Measurements from ENCODE around the gene MRPL9. TPM values are rescaled to one million over a fixed set of nuclear protein-coding genes. Genes with fewer than 3 reads are reported as not detected.

Gene MRPL9
- total RNA-seq, 3 donors from 2014 or later (not counting 1 experiment from before 2014, with no cell fraction given) = 93.6 to 110 (median 107) TPM

DNA sequence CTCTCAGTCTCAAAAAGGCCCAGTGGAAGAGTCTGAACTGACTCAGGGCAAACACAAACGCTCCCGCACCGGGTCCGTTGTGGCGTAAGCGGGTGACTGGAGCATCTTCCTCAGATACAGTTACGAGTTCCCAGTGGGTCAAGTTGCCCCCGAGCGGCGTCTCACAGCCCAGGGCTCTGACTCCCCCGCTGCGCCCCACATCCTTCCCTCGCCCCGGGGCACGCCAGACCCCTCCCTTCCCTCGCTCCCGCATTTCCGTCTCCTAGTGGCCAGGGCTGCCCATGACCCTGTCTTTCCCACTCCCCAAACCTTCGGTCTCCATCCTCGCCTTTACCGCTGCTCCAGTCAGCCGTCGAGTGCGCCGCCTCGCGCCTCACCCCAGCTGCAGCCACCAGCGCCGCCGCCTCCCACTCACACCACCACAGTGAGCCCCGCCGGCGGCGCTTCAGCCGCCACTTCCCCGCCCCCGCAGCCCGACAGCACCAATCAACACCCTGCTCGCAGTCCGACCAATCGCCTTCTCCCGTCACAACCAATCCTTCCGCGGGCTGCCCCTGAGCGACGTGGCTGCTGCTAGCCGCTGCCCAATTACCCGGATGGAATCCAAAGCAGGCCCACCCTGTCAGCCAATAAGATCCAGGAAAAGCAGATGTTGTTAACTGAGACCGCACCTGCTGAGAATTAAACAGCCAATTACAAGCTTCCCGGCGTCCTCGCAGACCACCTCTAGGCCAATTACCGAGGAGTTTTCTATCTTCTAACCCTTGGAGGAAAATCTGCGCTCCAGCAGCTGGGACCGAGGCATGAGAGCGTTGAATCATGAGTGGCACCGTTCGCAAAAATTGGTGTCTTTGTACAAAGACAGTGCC lies 27.0 kb upstream of the MRPL9 start, which contains the start of gene TDRKH:
Gene TDRKH (minus strand): TSS at position 430 of the 869 bp plus-strand sequence. CDS start 7,478 bp downstream, outside the sequence.
- Histone ChIP-seq H3K4me1 (ENCODE audit: control insufficient read depth, insufficient read depth, low read length) (peaks cover 9% of the 10 kb centered on the region), H3K36me3 (ENCODE audit: control insufficient read depth, insufficient read depth, low read length) (no peaks in the 10 kb centered on the region), H3K27me3 (ENCODE audit: control insufficient read depth, insufficient read depth, low read length) (no peaks in the 10 kb centered on the region), H3K27ac (ENCODE audit: low read length) (peak within 1 kb of the TSS; percentile 59), H3K4me3 (ENCODE audit: low read length) (peak within 1 kb of the TSS; percentile 96), H3K9me3 (ENCODE audit: control insufficient read depth, insufficient read depth, low read length) (no peaks in the 10 kb centered on the region)
- under 1% methylated on average over 58 of the region's 58 CpGs for WGBS (ENCODE audit: insufficient coverage)
- peak within 1 kb of the TSS; percentile 100 for H3K4me3 Mint-ChIP-seq
- H3K36me3 Mint-ChIP-seq = peaks cover 7% of the 10 kb centered on the region
- intact Hi-C loops (cut with micrococcal nuclease) = loop anchor here (1.0 to 2.0 kb wide), 3 partner anchors 27 to 510 kb away; partner anchors contain the start of gene MRPL9
- H3K27me3 Mint-ChIP-seq (ENCODE audit: low read depth in 2 of 2) = no peaks in the 10 kb centered on the region
- peaks cover 20 to 34% of the 10 kb centered on the region in 2 donors for H3K4me1 Mint-ChIP-seq
- peak within 1 kb of the TSS; percentile 93 to 94 for H3K27ac Mint-ChIP-seq
- H3K9me3 Mint-ChIP-seq = no peaks in the 10 kb centered on the region
- ATAC-seq (peak; percentile 92 to 98 (median 94)), DNase-seq (peak; percentile 96 to 99)
- TF ChIP-seq, protein P1, sequence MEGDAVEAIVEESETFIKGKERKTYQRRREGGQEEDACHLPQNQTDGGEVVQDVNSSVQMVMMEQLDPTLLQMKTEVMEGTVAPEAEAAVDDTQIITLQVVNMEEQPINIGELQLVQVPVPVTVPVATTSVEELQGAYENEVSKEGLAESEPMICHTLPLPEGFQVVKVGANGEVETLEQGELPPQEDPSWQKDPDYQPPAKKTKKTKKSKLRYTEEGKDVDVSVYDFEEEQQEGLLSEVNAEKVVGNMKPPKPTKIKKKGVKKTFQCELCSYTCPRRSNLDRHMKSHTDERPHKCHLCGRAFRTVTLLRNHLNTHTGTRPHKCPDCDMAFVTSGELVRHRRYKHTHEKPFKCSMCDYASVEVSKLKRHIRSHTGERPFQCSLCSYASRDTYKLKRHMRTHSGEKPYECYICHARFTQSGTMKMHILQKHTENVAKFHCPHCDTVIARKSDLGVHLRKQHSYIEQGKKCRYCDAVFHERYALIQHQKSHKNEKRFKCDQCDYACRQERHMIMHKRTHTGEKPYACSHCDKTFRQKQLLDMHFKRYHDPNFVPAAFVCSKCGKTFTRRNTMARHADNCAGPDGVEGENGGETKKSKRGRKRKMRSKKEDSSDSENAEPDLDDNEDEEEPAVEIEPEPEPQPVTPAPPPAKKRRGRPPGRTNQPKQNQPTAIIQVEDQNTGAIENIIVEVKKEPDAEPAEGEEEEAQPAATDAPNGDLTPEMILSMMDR (IDR thresholded peaks at IDR 0.05) = peak; percentile 17

DNA sequence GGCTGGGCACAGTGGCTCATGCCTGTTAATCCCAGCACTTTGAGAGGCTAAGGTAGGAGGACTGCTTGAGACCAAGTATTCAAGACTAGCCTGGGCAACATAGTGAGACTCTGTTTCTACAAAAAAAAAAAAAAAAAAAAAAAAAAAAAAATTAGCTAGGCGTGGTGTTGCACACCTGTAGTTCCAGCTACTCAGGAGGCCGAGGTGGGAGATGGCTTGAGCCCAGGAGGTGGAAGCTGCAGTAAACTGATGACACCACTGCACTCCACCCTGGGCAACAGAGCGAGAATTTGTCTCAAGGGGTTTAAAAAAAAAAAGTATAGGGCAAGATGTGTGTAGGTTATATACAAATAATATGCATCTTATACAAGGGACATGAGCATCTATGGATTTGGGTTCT lies 24.4 kb upstream of the MRPL9 start:
- H3K36me3 Mint-ChIP-seq = no peaks in the 10 kb centered on the region
- DNase-seq (no peak), ATAC-seq (no peak)
- WGBS (ENCODE audit: insufficient coverage) = 91% methylated on average over 2 of the region's 3 CpGs
- H3K9me3 Mint-ChIP-seq = no peaks in the 10 kb centered on the region
- H3K27me3 Mint-ChIP-seq (ENCODE audit: low read depth in 2 of 2) = no peaks in the 10 kb centered on the region
- Histone ChIP-seq H3K36me3 (ENCODE audit: control insufficient read depth, insufficient read depth, low read length) (no peaks in the 10 kb centered on the region), H3K4me1 (ENCODE audit: control insufficient read depth, insufficient read depth, low read length) (peaks cover 9% of the 10 kb centered on the region), H3K4me3 (ENCODE audit: low read length) (no peak overlapping the region), H3K9me3 (ENCODE audit: control insufficient read depth, insufficient read depth, low read length) (no peaks in the 10 kb centered on the region), H3K27me3 (ENCODE audit: control insufficient read depth, insufficient read depth, low read length) (no peaks in the 10 kb centered on the region), H3K27ac (ENCODE audit: low read length) (no peak overlapping the region)
- no peak overlapping the region for H3K27ac Mint-ChIP-seq
- TF ChIP-seq, protein P1 (IDR thresholded peaks at IDR 0.05) = no peak
- intact Hi-C loops (cut with micrococcal nuclease) = no loop called here
- H3K4me1 Mint-ChIP-seq = peaks cover 20 to 34% of the 10 kb centered on the region in 2 donors
- no peak overlapping the region for H3K4me3 Mint-ChIP-seq

DNA sequence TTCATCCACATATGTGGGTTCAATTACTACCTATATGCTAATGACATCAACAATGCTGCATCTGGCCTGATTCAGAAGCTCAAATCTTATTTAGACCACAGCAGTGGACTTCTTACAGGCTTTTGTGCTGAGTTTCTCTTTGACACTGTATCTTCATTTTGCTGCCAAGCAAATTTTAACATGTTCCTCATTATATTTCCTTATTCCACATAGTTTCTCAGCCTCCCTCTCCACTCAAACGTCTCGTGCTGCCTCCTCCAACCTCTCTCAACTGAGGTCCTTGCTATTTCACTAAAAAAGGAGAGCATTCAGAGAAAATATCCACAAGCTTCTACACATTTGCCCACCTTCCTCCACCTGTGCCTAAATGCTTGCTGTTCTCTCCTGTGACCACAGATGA lies 20.5 kb upstream of the MRPL9 start:
- Histone ChIP-seq H3K4me1 (ENCODE audit: control insufficient read depth, insufficient read depth, low read length) (no peaks in the 10 kb centered on the region), H3K27ac (ENCODE audit: low read length) (no peak overlapping the region), H3K9me3 (ENCODE audit: control insufficient read depth, insufficient read depth, low read length) (no peaks in the 10 kb centered on the region), H3K27me3 (ENCODE audit: control insufficient read depth, insufficient read depth, low read length) (no peaks in the 10 kb centered on the region), H3K4me3 (ENCODE audit: low read length) (no peak overlapping the region), H3K36me3 (ENCODE audit: control insufficient read depth, insufficient read depth, low read length) (peaks cover 20% of the 10 kb centered on the region)
- Mint-ChIP-seq H3K4me3 (no peak overlapping the region), H3K36me3 (peaks cover 6% of the 10 kb centered on the region), H3K27me3 (ENCODE audit: low read depth in 2 of 2) (no peaks in the 10 kb centered on the region), H3K4me1 (no peaks in the 10 kb centered on the region), H3K9me3 (no peaks in the 10 kb centered on the region), H3K27ac (no peak overlapping the region)
- WGBS (ENCODE audit: insufficient coverage) = 86% methylated on average over 2 of the region's 2 CpGs
- no peak for ATAC-seq
- intact Hi-C loops (cut with micrococcal nuclease) = no loop called here
- no peak for DNase-seq
- TF ChIP-seq, protein P1 (IDR thresholded peaks at IDR 0.05) = no peak

Measured in natural killer cell (primary cell).